Mucosa of rectum (tissue), 2 donors: ENCODE data around the gene CD300C.

Source experiments
- H3K27ac ChIP-seq, 2 donors: one replicate each; pipeline ENCODE4 v1.7.0; 2013; ENCODE audit warnings: inconsistent platforms in 2 of 2, low read depth in 2 of 2, low read length in 2 of 2
- H3K27me3 ChIP-seq, 2 donors: one replicate each; pipeline ENCODE4 v1.7.0; 2013; ENCODE audit warnings: low read length in 2 of 2; ENCODE audit not compliant: control insufficient read depth in 2 of 2, insufficient read depth in 2 of 2
- H3K36me3 ChIP-seq, 2 donors: one replicate each; pipeline ENCODE4 v1.7.0; 2013; ENCODE audit warnings: low read length in 2 of 2; ENCODE audit not compliant: control insufficient read depth in 2 of 2, insufficient read depth in 2 of 2
- H3K4me1 ChIP-seq, 2 donors: one replicate each; pipeline ENCODE4 v1.7.0; 2013; ENCODE audit warnings: low read length in 2 of 2, mild to moderate bottlenecking in 1 of 2; ENCODE audit not compliant: control insufficient read depth in 2 of 2, insufficient read depth in 2 of 2
- H3K4me3 ChIP-seq, 2 donors: one replicate each; pipeline ENCODE4 v1.7.0; 2013; ENCODE audit warnings: low read length in 2 of 2
- H3K9ac ChIP-seq, 2 donors: one replicate each; pipeline ENCODE4 v1.7.0; 2013; ENCODE audit warnings: low read length in 2 of 2, low read depth in 1 of 2, mild to moderate bottlenecking in 1 of 2
- H3K9me3 ChIP-seq, 2 donors: one replicate each; pipeline ENCODE4 v1.7.0; 2013; ENCODE audit warnings: low read length in 2 of 2; ENCODE audit not compliant: control insufficient read depth in 2 of 2
- donor health status: healthy.
- donor health status: Normal muscosa, but diverticular disease.

The CD300C gene

GRCh38 chr17:74545843-74546230 is at the start of gene CD300C:
CD300C (minus strand) TSS chr17:74546115; CDS start chr17:74545782, 333 bp downstream.
- H3K4me1 ChIP-seq = no peaks in the 10 kb centered on the region
- H3K9ac ChIP-seq = no peak within 1 kb of the TSS
- H3K9me3 ChIP-seq = no peaks in the 10 kb centered on the region
- no peaks in the 10 kb centered on the region for H3K27me3 ChIP-seq
- peak within 1 kb of the TSS in 1 of 2 donors; percentile 32 for H3K27ac ChIP-seq
- H3K36me3 ChIP-seq = no peaks in the 10 kb centered on the region
- H3K4me3 ChIP-seq = peak within 1 kb of the TSS in 1 of 2 donors; percentile 1

- Histone ChIP-seq H3K27me3 (peaks cover 0 to 3% of the 10 kb centered on the region in 2 donors), H3K36me3 (no peaks in the 10 kb centered on the region), H3K4me3 (no peak overlapping the region)
Measured at GRCh38 chr17:74595037-74595750, 49.3 kb upstream of the CD300C start.

GRCh38 chr17:74592087-74592990 is 46.4 kb upstream of the CD300C start, which contains the start of gene CD300LD:
CD300LD (minus strand) TSS chr17:74592283; CDS start chr17:74592202, 81 bp downstream.
- H3K36me3 ChIP-seq = no peaks in the 10 kb centered on the region

More at GRCh38 chr17:74595037-74595750, 49.3 kb upstream of the CD300C start:
- no peaks in the 10 kb centered on the region for H3K9me3 ChIP-seq
- no peak overlapping the region for H3K9ac ChIP-seq
- peaks cover 0 to 2% of the 10 kb centered on the region in 2 donors for H3K4me1 ChIP-seq
- H3K27ac ChIP-seq = no peak overlapping the region

GRCh38 chr17:74591503-74591902 is 45.6 kb upstream of the CD300C start:
- no peaks in the 10 kb centered on the region for H3K9me3 ChIP-seq
- no peaks in the 10 kb centered on the region for H3K36me3 ChIP-seq
- no peaks in the 10 kb centered on the region for H3K27me3 ChIP-seq
- H3K4me1 ChIP-seq = no peaks in the 10 kb centered on the region
- no peak overlapping the region for H3K4me3 ChIP-seq
- no peak overlapping the region for H3K27ac ChIP-seq
- no peak overlapping the region for H3K9ac ChIP-seq

More at GRCh38 chr17:74592087-74592990, 46.4 kb upstream of the CD300C start, which contains the start of gene CD300LD:
- no peak within 1 kb of the TSS for H3K4me3 ChIP-seq
- H3K9me3 ChIP-seq = no peaks in the 10 kb centered on the region
- H3K4me1 ChIP-seq = no peaks in the 10 kb centered on the region
- no peak within 1 kb of the TSS for H3K9ac ChIP-seq
- no peak within 1 kb of the TSS for H3K27ac ChIP-seq
- H3K27me3 ChIP-seq = no peaks in the 10 kb centered on the region

- no peak overlapping the region for H3K4me3 ChIP-seq
- H3K9ac ChIP-seq = no peak overlapping the region
- H3K4me1 ChIP-seq = no peaks in the 10 kb centered on the region
Measured at GRCh38 chr17:74585711-74586110, 39.8 kb upstream of the CD300C start.

GRCh38 chr17:74584292-74585060 is 38.6 kb upstream of the CD300C start:
- Histone ChIP-seq H3K27ac (no peak overlapping the region), H3K4me1 (no peaks in the 10 kb centered on the region), H3K9me3 (no peaks in the 10 kb centered on the region), H3K36me3 (no peaks in the 10 kb centered on the region), H3K4me3 (no peak overlapping the region), H3K27me3 (no peaks in the 10 kb centered on the region), H3K9ac (no peak overlapping the region)

More at GRCh38 chr17:74585711-74586110, 39.8 kb upstream of the CD300C start:
- H3K9me3 ChIP-seq = no peaks in the 10 kb centered on the region
- no peak overlapping the region for H3K27ac ChIP-seq
- H3K27me3 ChIP-seq = no peaks in the 10 kb centered on the region
- H3K36me3 ChIP-seq = no peaks in the 10 kb centered on the region

GRCh38 chr17:74582633-74583032 is 36.7 kb upstream of the CD300C start:
- Histone ChIP-seq H3K27me3 (no peaks in the 10 kb centered on the region), H3K9ac (no peak overlapping the region), H3K4me1 (no peaks in the 10 kb centered on the region), H3K27ac (no peak overlapping the region), H3K36me3 (no peaks in the 10 kb centered on the region), H3K4me3 (no peak overlapping the region), H3K9me3 (no peaks in the 10 kb centered on the region)

- no peak overlapping the region for H3K4me3 ChIP-seq
- H3K4me1 ChIP-seq = no peaks in the 10 kb centered on the region
- H3K9me3 ChIP-seq = no peaks in the 10 kb centered on the region
- H3K27ac ChIP-seq = no peak overlapping the region
- no peak overlapping the region for H3K9ac ChIP-seq
- no peaks in the 10 kb centered on the region for H3K36me3 ChIP-seq
- no peaks in the 10 kb centered on the region for H3K27me3 ChIP-seq
Measured at GRCh38 chr17:74579900-74580299, 34.0 kb upstream of the CD300C start.

GRCh38 chr17:74578979-74579378 is 33.1 kb upstream of the CD300C start:
- no peak overlapping the region for H3K9ac ChIP-seq
- no peaks in the 10 kb centered on the region for H3K36me3 ChIP-seq
- H3K27me3 ChIP-seq = no peaks in the 10 kb centered on the region
- no peaks in the 10 kb centered on the region for H3K9me3 ChIP-seq
- peaks cover 3% of the 10 kb centered on the region in 2 donors for H3K4me1 ChIP-seq
- no peak overlapping the region for H3K4me3 ChIP-seq
- no peak overlapping the region for H3K27ac ChIP-seq
